ENCODE results near the gene ELFN1.

DNA sequence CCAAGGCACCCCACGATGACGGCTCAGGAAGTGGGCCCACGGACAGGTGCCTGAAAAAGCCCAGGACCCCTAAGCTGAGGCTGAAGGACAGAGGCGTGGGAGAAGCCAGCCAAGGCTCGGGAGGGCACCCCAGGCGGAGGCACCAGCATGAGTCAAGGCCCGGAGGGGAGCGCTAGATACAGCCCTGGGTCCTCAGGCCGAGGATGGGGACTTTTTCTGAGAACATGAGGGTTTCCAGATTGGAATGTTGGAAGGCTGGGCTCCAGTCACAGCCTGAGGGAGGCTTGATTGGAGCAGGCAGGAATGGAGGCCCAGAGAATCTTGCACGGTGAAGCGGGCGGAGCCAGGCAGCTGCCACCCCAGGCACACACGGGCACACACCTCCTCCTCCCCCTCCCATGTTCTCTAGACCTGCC lies 19.0 kb upstream of the ELFN1 start:
- TF ChIP-seq CTCF (IDR thresholded peaks at IDR 0.05; ENCODE audit: insufficient read depth, low read length) (no peak), REST (IDR thresholded peaks at IDR 0.05; ENCODE audit: insufficient replicate concordance, low read depth) (no peak), POLR2AphosphoS5 (IDR thresholded peaks at IDR 0.05; ENCODE audit: low read depth) (no peak), GABPA (IDR thresholded peaks at IDR 0.05; ENCODE audit: low read depth) (no peak)
